Measurements from ENCODE around the gene HTR3E.

Gene HTR3E

GRCh38 chr3:184075901-184076300 is 21.0 kb upstream of the HTR3E start:
- Histone ChIP-seq H3K27me3 (ENCODE audit: insufficient read depth, low read length, poor library complexity) (no peaks in the 10 kb centered on the region), H2AFZ (ENCODE audit: low read depth, low read length) (no peak overlapping the region), H3K9ac (ENCODE audit: low read depth, low read length) (no peak overlapping the region), H3K4me2 (ENCODE audit: insufficient read depth, low read length) (no peak overlapping the region), H3K9me3 (ENCODE audit: insufficient read depth, low read length, severe bottlenecking) (peaks cover 2% of the 10 kb centered on the region), H3K36me3 (ENCODE audit: insufficient read depth, low read length) (no peaks in the 10 kb centered on the region), H4K20me1 (ENCODE audit: insufficient read depth, low read length) (no peaks in the 10 kb centered on the region), H3K4me3 (ENCODE audit: low read depth in 1 of 2, low read length in 2 of 2) (no peak overlapping the region), H3K4me1 (ENCODE audit: insufficient read depth, low read length) (no peaks in the 10 kb centered on the region), H3K79me2 (ENCODE audit: insufficient read depth, low read length) (no peaks in the 10 kb centered on the region), H3K27ac (ENCODE audit: low read length) (no peak overlapping the region)
- no peak for TF ChIP-seq CTCF (IDR thresholded peaks at IDR 0.05; ENCODE audit: borderline replicate concordance, extremely low read depth, low read length, poor library complexity, severe bottlenecking)
- no peak for TF ChIP-seq EZH2 (IDR thresholded peaks at IDR 0.05; ENCODE audit: borderline replicate concordance, low read depth, low read length, severe bottlenecking)
- DNase-seq, result no peak
- no peak for ATAC-seq (ENCODE audit: insufficient read depth, low read depth)

DNA sequence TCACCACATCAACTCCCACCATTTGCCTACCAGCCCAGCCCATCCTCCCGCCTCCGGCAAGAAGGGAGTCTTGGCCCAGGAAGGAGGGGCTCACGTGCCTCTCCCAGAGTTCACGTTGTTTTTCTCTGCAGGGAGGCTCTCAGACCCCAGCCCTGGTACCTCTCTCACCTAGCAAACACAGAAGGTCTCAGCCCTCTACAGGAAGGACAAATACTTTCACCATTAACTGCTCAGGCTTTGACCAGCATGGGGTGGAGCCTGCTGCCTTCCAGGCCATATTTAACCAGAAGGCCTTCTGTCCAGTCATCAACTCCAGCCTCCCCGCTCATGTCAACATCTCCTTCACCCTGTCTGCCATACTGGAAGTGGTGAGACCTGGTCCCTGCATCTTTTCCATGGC is 19.0 kb upstream of the HTR3E start:
- Histone ChIP-seq H3K27me3 (ENCODE audit: insufficient read depth, low read length, poor library complexity) (no peaks in the 10 kb centered on the region), H2AFZ (ENCODE audit: low read depth, low read length) (no peak overlapping the region), H3K4me1 (ENCODE audit: insufficient read depth, low read length) (no peaks in the 10 kb centered on the region), H3K79me2 (ENCODE audit: insufficient read depth, low read length) (no peaks in the 10 kb centered on the region), H3K36me3 (ENCODE audit: insufficient read depth, low read length) (no peaks in the 10 kb centered on the region), H3K4me3 (ENCODE audit: low read depth in 1 of 2, low read length in 2 of 2) (no peak overlapping the region), H3K27ac (ENCODE audit: low read length) (no peak overlapping the region), H3K9ac (ENCODE audit: low read depth, low read length) (no peak overlapping the region), H3K4me2 (ENCODE audit: insufficient read depth, low read length) (no peak overlapping the region), H4K20me1 (ENCODE audit: insufficient read depth, low read length) (no peaks in the 10 kb centered on the region), H3K9me3 (ENCODE audit: insufficient read depth, low read length, severe bottlenecking) (no peaks in the 10 kb centered on the region)
- ATAC-seq (ENCODE audit: insufficient read depth, low read depth) (no peak), DNase-seq (no peak)
- TF ChIP-seq CTCF (IDR thresholded peaks at IDR 0.05; ENCODE audit: borderline replicate concordance, extremely low read depth, low read length, poor library complexity, severe bottlenecking) (no peak), EZH2 (IDR thresholded peaks at IDR 0.05; ENCODE audit: borderline replicate concordance, low read depth, low read length, severe bottlenecking) (no peak)

- DNase-seq, result no peak
- no peak overlapping the region for H3K4me2 ChIP-seq (ENCODE audit: insufficient read depth, low read length)
- no peak for ATAC-seq (ENCODE audit: insufficient read depth, low read depth)
Measured at GRCh38 chr3:184078851-184079250, 18.0 kb upstream of the HTR3E start.

More at GRCh38 chr3:184078851-184079250, 18.0 kb upstream of the HTR3E start:
- no peaks in the 10 kb centered on the region for H4K20me1 ChIP-seq (ENCODE audit: insufficient read depth, low read length)
- no peaks in the 10 kb centered on the region for H3K4me1 ChIP-seq (ENCODE audit: insufficient read depth, low read length)
- TF ChIP-seq CTCF (IDR thresholded peaks at IDR 0.05; ENCODE audit: borderline replicate concordance, extremely low read depth, low read length, poor library complexity, severe bottlenecking) (no peak), EZH2 (IDR thresholded peaks at IDR 0.05; ENCODE audit: borderline replicate concordance, low read depth, low read length, severe bottlenecking) (no peak)
- H3K9ac ChIP-seq (ENCODE audit: low read depth, low read length), result no peak overlapping the region
- H3K9me3 ChIP-seq (ENCODE audit: insufficient read depth, low read length, severe bottlenecking), result no peaks in the 10 kb centered on the region
- no peaks in the 10 kb centered on the region for H3K27me3 ChIP-seq (ENCODE audit: insufficient read depth, low read length, poor library complexity)
- no peaks in the 10 kb centered on the region for H3K36me3 ChIP-seq (ENCODE audit: insufficient read depth, low read length)
- H3K27ac ChIP-seq (ENCODE audit: low read length), result no peak overlapping the region
- H2AFZ ChIP-seq (ENCODE audit: low read depth, low read length), result no peak overlapping the region
- H3K4me3 ChIP-seq (ENCODE audit: low read depth in 1 of 2, low read length in 2 of 2), result no peak overlapping the region
- no peaks in the 10 kb centered on the region for H3K79me2 ChIP-seq (ENCODE audit: insufficient read depth, low read length)
